Lung (tissue), 12 donors: ENCODE data around the gene TSPAN18. TPM values are rescaled to one million over a fixed set of nuclear protein-coding genes. Genes with fewer than 3 reads are reported as not detected.

Source experiments
- ATAC-seq: fragments of 200-7000 bp; cut with Tn5 transposase; one replicate; pipeline ENCODE4 v1.9.1; 2020; ENCODE audit warnings: moderate number of reproducible peaks; ENCODE audit not compliant: insufficient read depth, low FRiP score
- DNase-seq, 3 donors: peaks; one replicate each; pipeline ENCODE4 v3.0.0-alpha.2; 2013 to 2017
- H3K27ac ChIP-seq, 2 donors: one replicate each; pipeline ENCODE4 v1.5.1; 2013; ENCODE audit warnings: mild to moderate bottlenecking in 2 of 2, moderate library complexity in 2 of 2, control low read depth in 1 of 2, inconsistent platforms in 1 of 2, low read depth in 1 of 2, low read length in 1 of 2
- H3K27me3 ChIP-seq, 3 donors: one replicate each; pipeline ENCODE4 v1.5.1; 2013; ENCODE audit warnings: low read length in 2 of 3; ENCODE audit not compliant: control insufficient read depth in 3 of 3, insufficient read depth in 3 of 3
- H3K36me3 ChIP-seq, 4 donors: one replicate each; pipeline ENCODE4 v1.5.1; 2013; ENCODE audit warnings: low read length in 4 of 4, mild to moderate bottlenecking in 1 of 4, moderate library complexity in 1 of 4; ENCODE audit not compliant: control insufficient read depth in 4 of 4, insufficient read depth in 4 of 4
- H3K4me1 ChIP-seq, 5 donors: one replicate each; pipeline ENCODE4 v1.5.1; 2013; ENCODE audit warnings: low read length in 5 of 5, mild to moderate bottlenecking in 2 of 5, moderate library complexity in 1 of 5; ENCODE audit not compliant: control insufficient read depth in 5 of 5, insufficient read depth in 5 of 5
- H3K4me3 ChIP-seq: one replicate; pipeline ENCODE4 v1.5.1; 2013; ENCODE audit warnings: mild to moderate bottlenecking, control low read depth, moderate library complexity
- H3K9ac ChIP-seq, 2 donors: one replicate each; pipeline ENCODE4 v1.5.1; 2013; ENCODE audit warnings: low read length in 2 of 2, control low read depth in 1 of 2; ENCODE audit not compliant: insufficient read depth in 1 of 2
- H3K9me3 ChIP-seq, 4 donors: one replicate each; pipeline ENCODE4 v1.5.1; 2013; ENCODE audit warnings: low read length in 3 of 4, mild to moderate bottlenecking in 1 of 4, moderate library complexity in 1 of 4; ENCODE audit not compliant: control insufficient read depth in 4 of 4, insufficient read depth in 3 of 4
- WGBS, 2 donors: extraction: QIAGEN DNeasy Blood & Tissue Kit; methylation state at CpG; one replicate each; pipeline ENCODE4 v1.1.7; 2013; 5-methylcytosine and 5-hydroxymethylcytosine counted together
- polyA plus RNA-seq, 2 donors: library from polyadenylated mRNA; stranded (reverse); fragments of 200-250 nt; gene quantifications; one replicate each; pipeline ENCODE4 v1.2.1, GENCODE V29; 2013
- total RNA-seq, 2 donors: library from RNA; depleted of rRNA in 1 of 2; stranded (reverse); fragments of >200 nt in 1 of 2; gene quantifications; one replicate each; pipeline ENCODE4 v1.2.1, GENCODE V29; 2014 to 2021
- TF ChIP-seq, protein P1 (sequence below): IDR thresholded peaks from 2 replicates; pipeline ENCODE4 v1.5.1; 2012; ENCODE audit warnings: mild to moderate bottlenecking; ENCODE audit errors: control extremely low read depth, extremely low read depth
- donor health status: control.
- donor health status: control.
- donor health status: Bipolar disorder and iron deficiency.
- donor health status: healthy.
- donor health status: DM: yes; HTN: yes; CAD: no.

The TSPAN18 gene
- total and polyA plus RNA-seq, 4 donors, result 8.3 to 40.7 (median 21.4) TPM

GRCh38 chr11:44729713-44730112 lies 3.0 kb downstream of the TSPAN18 start:
- Histone ChIP-seq H3K36me3 (no peaks in the 10 kb centered on the region), H3K27me3 (no peaks in the 10 kb centered on the region), H3K9me3 (no peaks in the 10 kb centered on the region), H3K4me3 (no peak overlapping the region), H3K9ac (no peak overlapping the region), H3K27ac (peak overlapping the region; percentile 28 to 71), H3K4me1 (peaks cover 0 to 32% (median 9%) of the 10 kb centered on the region in 5 donors)
- TF ChIP-seq, protein P1, sequence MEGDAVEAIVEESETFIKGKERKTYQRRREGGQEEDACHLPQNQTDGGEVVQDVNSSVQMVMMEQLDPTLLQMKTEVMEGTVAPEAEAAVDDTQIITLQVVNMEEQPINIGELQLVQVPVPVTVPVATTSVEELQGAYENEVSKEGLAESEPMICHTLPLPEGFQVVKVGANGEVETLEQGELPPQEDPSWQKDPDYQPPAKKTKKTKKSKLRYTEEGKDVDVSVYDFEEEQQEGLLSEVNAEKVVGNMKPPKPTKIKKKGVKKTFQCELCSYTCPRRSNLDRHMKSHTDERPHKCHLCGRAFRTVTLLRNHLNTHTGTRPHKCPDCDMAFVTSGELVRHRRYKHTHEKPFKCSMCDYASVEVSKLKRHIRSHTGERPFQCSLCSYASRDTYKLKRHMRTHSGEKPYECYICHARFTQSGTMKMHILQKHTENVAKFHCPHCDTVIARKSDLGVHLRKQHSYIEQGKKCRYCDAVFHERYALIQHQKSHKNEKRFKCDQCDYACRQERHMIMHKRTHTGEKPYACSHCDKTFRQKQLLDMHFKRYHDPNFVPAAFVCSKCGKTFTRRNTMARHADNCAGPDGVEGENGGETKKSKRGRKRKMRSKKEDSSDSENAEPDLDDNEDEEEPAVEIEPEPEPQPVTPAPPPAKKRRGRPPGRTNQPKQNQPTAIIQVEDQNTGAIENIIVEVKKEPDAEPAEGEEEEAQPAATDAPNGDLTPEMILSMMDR, result no peak
- DNase-seq, result no peak
- WGBS, 2 donors, result 59 to 71% methylated on average over 3 of the region's 3 CpGs
- ATAC-seq, result no peak

- peak overlapping the region in 1 of 2 donors; percentile 33 for H3K27ac ChIP-seq
- H3K9ac ChIP-seq, result no peak overlapping the region
- TF ChIP-seq, protein P1, result no peak
- peaks cover 0 to 31% (median 4%) of the 10 kb centered on the region in 5 donors for H3K4me1 ChIP-seq
- 90 to 97% methylated on average over 5 of the region's 5 CpGs for WGBS, 2 donors
- H3K36me3 ChIP-seq, result no peaks in the 10 kb centered on the region
- no peak for DNase-seq
- H3K4me3 ChIP-seq, result no peak overlapping the region
- H3K9me3 ChIP-seq, result no peaks in the 10 kb centered on the region
- ATAC-seq, result no peak
- H3K27me3 ChIP-seq, result no peaks in the 10 kb centered on the region
Measured at GRCh38 chr11:44730775-44731174, 4.0 kb downstream of the TSPAN18 start.

GRCh38 chr11:44731685-44732430 lies 5.1 kb downstream of the TSPAN18 start:
- H3K27me3 ChIP-seq, result no peaks in the 10 kb centered on the region
- H3K9ac ChIP-seq, result no peak overlapping the region
- TF ChIP-seq, protein P1, result no peak
- DNase-seq (peak; percentile 28 to 65 (median 59)), ATAC-seq (no peak)
- H3K36me3 ChIP-seq, result no peaks in the 10 kb centered on the region
- no peak overlapping the region for H3K27ac ChIP-seq
- WGBS, 2 donors, result 58 to 76% methylated on average over 12 of the region's 12 CpGs
- H3K4me3 ChIP-seq, result no peak overlapping the region
- H3K9me3 ChIP-seq, result no peaks in the 10 kb centered on the region
- peaks cover 0 to 23% (median 0%) of the 10 kb centered on the region in 5 donors for H3K4me1 ChIP-seq
